Ishikawa (cell line): ENCODE data around the gene SMPX.

Experiments
- CEBPB ChIP-seq: IDR thresholded peaks from 2 replicates; pipeline ENCODE4 v1.6.1; 2012
- CREB1 ChIP-seq: IDR thresholded peaks from 2 replicates; pipeline ENCODE4 v1.6.1; 2012; ENCODE audit warnings: low read depth
- EGR1 ChIP-seq: IDR thresholded peaks from 2 replicates; pipeline ENCODE4 v1.6.1; 2012
- EP300 ChIP-seq: IDR thresholded peaks from 2 replicates; pipeline ENCODE4 v1.6.1; 2012; ENCODE audit warnings: borderline replicate concordance
- FOXM1 ChIP-seq: IDR thresholded peaks from 2 replicates; pipeline ENCODE4 v1.6.1; 2012; ENCODE audit warnings: low read depth, borderline replicate concordance
- MAX ChIP-seq: IDR thresholded peaks from 2 replicates; pipeline ENCODE4 v1.6.1; 2012
- NFIC ChIP-seq: IDR thresholded peaks from 2 replicates; pipeline ENCODE4 v1.6.1; 2012
- RAD21 ChIP-seq: IDR thresholded peaks from 2 replicates; pipeline ENCODE4 v1.6.1; 2012; ENCODE audit warnings: low read depth
- REST ChIP-seq: IDR thresholded peaks from 2 replicates; pipeline ENCODE4 v1.6.1; 2012; ENCODE audit warnings: low read depth, mild to moderate bottlenecking
- TAF1 ChIP-seq: IDR thresholded peaks from 2 replicates; pipeline ENCODE4 v1.6.1; 2012; ENCODE audit warnings: low read depth, mild to moderate bottlenecking
- TCF12 ChIP-seq: IDR thresholded peaks from 2 replicates; pipeline ENCODE4 v1.6.1; 2012; ENCODE audit warnings: low read depth
- TEAD4 ChIP-seq: IDR thresholded peaks from 2 replicates; pipeline ENCODE4 v1.6.1; 2012
- USF1 ChIP-seq: IDR thresholded peaks from 2 replicates; pipeline ENCODE4 v1.6.1; 2012
- YY1 ChIP-seq: IDR thresholded peaks from 2 replicates; pipeline ENCODE4 v1.6.1; 2012; ENCODE audit warnings: low read depth
- ZBTB7A ChIP-seq: IDR thresholded peaks from 2 replicates; pipeline ENCODE4 v1.6.1; 2012; ENCODE audit warnings: low read depth

The SMPX gene

GRCh38 chrX:21738210-21738949 is 19.5 kb downstream of the SMPX start:
- TF ChIP-seq ZBTB7A (no peak), TAF1 (no peak), EGR1 (no peak), TEAD4 (no peak), REST (no peak), USF1 (no peak), CEBPB (no peak), CREB1 (0 out of 2 replicates have a peak, but pooled peaks have one; percentile 20)

- TF ChIP-seq ZBTB7A = no peak
Observed at GRCh38 chrX:21735768-21736127, 22.2 kb downstream of the SMPX start.

- no peak for TF ChIP-seq NFIC
- no peak for TF ChIP-seq TAF1
- TF ChIP-seq YY1 = no peak
- TF ChIP-seq USF1 = no peak
- TF ChIP-seq ZBTB7A = no peak
Observed at GRCh38 chrX:21735038-21735767, 22.7 kb downstream of the SMPX start.

- TF ChIP-seq MAX (no peak), REST (no peak), CEBPB (no peak), CREB1 (no peak), RAD21 (no peak), FOXM1 (no peak)
Observed at GRCh38 chrX:21734175-21734574, 23.7 kb downstream of the SMPX start.

GRCh38 chrX:21733705-21734104 is 24.2 kb downstream of the SMPX start:
- TF ChIP-seq EGR1 = no peak
- TF ChIP-seq NFIC = no peak
- TF ChIP-seq USF1 = no peak
- TF ChIP-seq EP300 = no peak
- TF ChIP-seq REST = no peak
- TF ChIP-seq TCF12 = no peak
- no peak for TF ChIP-seq TAF1
- TF ChIP-seq TEAD4 = no peak
- TF ChIP-seq YY1 = no peak
- no peak for TF ChIP-seq CREB1
- TF ChIP-seq ZBTB7A = no peak
